GM12801 (cell line): Measurements from ENCODE around the gene PRPF40B.
"Not testable (repeated sequence)": the region's sequence is repeated elsewhere in the genome, so short reads cannot be mapped to it uniquely, and the experiment has no call there.

Experiments
- CTCF ChIP-seq: IDR thresholded peaks from one replicate; pipeline ENCODE4 v1.5.1; 2011; ENCODE audit warnings: control low read depth; ENCODE audit not compliant: insufficient read length; ENCODE audit errors: extremely low read depth

The PRPF40B gene

DNA sequence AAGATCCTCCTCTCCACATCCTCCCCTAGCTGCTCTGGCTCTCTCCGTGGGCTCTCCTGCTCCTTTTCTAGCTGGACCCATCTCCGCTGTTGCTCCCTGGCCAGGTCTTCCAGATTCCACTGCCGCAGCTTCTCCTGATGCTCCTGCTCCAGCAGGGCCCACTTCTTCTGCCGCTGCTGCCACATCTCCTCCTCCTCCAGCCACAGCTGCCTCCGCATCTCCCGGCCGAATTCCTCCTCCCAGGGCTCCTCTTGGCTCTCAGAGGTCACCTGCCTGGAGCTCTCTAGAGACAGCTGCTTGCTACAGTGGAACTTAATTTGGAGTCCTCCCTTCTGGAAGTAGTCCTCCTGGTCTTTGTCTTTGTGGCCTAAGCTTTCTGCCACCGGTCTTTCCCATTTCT lies 23.4 kb upstream of the PRPF40B start:
- no peak for TF ChIP-seq CTCF

GRCh38 chr12:49603721-49604120 lies 19.6 kb upstream of the PRPF40B start:
- TF ChIP-seq CTCF = no peak

GRCh38 chr12:49604856-49605255 lies 18.5 kb upstream of the PRPF40B start:
- no peak for TF ChIP-seq CTCF

DNA sequence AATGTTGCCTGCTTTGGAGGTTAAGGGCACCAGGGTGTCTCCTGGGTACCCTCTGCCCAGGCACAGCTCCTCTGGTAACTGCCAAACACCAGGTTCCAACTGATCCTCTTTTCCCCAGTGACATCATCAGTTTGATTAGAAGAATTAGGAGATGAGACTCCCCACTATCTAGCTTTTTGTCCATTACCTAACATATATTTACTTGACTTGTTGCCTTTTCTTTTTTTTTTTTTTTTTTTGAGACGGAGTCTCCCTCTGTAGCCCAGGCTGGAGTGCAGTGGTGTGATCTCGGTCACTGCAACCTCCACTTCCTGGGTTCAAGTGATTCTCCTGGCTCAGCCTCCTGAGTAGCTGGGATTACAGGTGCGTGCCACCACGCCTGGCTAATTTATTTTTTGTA lies 17.8 kb upstream of the PRPF40B start, which contains the start of gene FAM186B:
FAM186B (minus strand) TSS at position 101 of the 400 bp plus-strand sequence. CDS start 162 bp downstream, outside the sequence.
- TF ChIP-seq CTCF = not testable (repeated sequence)

- TF ChIP-seq CTCF = no peak
Observed at GRCh38 chr12:49609059-49609874, 14.1 kb upstream of the PRPF40B start.

DNA sequence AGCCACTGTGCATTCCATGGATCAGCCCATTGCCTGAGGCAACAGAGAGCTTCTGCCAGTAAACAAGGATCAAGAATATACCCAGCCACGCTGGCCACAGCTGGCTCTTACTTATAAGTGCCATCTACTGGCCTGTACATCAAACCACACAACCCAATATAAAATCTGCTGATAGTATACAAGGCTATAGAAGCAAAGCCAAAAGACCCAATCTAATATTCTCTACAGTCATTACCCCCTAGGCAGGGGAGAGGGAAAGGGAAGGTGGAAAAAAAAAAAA lies 13.5 kb upstream of the PRPF40B start:
- TF ChIP-seq CTCF = no peak

DNA sequence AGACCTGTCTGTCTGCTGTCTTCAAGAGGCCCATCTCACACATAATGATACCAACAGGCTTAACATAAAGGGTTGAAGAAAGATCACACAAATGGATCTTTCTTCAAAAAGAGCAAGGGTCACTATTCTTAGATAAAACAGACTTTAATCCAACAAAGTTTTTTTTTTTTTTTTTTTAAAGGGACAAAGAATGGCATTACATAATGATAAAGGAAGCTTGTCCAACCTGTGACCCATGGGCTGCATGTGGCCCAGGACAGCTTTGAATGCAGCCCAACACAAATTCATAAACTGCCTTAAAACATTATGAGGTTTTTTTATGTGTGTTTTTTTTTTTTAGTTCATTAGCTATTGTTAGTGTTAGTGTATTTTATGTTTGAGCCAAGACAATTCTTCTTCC lies 11.2 kb upstream of the PRPF40B start:
- no peak for TF ChIP-seq CTCF

- no peak for TF ChIP-seq CTCF
Observed at GRCh38 chr12:49615725-49616124, 7.6 kb upstream of the PRPF40B start.
